NK-92 (cell line): ENCODE results near the gene C10orf105.

Experiments used
- DNase-seq: peaks from one replicate; lab custom pipeline; 2025; ENCODE audit not compliant: unreplicated experiment; lab: John Stamatoyannopoulos, UW

C10orf105 gene

DNA sequence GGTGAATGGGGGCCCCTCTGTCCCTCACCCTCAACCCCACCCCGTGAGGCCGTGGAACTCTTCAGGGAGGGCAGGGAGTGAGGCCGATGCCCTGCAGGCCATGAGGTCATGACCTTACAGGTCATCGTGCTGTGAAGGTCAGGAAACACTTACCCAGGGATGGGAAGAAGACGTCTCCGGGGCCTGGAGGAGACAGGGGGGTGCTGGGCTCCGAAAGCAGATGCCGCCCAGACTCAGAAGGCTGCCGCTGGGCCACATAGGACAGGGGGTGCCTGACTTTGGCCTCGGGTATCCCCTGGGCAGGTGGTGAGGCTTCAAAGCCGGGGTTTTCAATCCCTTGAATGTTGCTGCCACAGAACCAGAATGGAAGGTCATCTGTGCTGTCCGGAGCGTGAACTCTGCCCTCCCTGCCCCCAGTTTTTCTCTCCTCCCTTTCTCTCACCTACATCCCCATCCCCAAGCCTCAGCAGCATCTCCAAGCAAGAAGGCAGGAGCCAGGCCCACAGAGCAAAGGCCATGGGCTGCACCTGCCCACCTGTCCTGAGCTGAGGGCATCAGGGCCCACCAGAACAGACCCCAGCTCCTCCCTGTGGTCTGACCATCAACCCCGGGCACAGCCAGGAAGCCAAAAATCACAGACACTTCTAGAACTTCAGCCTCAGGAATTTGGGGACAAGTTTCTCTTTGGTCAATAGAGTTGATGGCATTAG lies 32.1 kb upstream of the C10orf105 start:
- no peak for DNase-seq

DNA sequence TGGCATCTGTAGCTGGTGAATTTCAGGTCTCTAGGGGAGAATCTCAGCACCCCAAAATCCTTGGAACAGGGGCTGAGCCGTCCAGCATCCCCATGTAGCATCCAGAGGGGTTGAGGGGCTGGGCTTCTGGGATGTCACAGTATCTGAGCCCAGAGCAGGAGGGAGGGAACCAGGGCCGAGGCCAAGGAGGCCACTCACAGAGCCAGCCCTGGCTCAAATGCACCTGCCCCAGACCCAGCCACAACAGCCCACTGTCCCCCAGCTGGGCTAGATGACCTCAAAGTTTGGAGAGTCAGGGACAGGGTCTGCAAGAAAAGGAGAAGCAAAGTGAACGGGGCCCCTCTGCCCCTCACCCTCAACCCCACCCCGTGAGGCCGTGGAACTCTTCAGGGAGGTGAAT lies 31.4 kb upstream of the C10orf105 start:
- no peak for DNase-seq

DNA sequence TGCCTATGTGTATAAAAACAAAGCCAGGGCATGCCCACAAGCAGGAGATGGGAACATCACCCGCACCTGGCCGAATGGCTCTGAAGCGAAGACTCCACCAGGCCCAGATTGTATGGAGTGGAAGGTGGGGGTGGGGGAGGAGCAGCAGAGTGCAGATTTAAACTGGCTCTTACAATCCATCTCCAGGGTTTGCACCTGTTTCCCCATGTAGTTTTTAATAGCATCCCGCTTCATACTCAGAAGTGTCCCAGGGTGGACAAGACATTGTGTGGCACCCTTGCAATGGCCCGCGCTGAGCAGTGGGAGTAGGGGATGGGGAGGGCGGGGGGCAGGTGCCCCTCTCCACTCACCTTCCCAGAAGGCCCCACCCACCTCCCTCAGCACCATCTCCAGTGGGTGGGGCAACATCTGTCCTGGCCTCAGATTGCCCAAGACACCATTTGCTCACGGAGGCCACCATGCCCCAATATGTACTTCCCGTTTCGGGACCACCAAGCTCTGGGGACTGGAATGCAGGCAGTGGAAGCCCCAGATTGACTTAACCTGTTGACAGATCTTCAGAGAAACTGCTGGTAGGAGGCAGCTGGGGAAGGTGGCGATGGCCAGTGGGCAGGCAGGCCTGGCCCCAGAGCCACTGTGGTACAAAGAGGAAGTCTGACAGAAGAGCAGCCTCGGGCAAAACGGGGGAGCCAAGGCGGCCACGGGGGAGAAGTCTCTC lies 30.7 kb upstream of the C10orf105 start:
- DNase-seq, result no peak

DNA sequence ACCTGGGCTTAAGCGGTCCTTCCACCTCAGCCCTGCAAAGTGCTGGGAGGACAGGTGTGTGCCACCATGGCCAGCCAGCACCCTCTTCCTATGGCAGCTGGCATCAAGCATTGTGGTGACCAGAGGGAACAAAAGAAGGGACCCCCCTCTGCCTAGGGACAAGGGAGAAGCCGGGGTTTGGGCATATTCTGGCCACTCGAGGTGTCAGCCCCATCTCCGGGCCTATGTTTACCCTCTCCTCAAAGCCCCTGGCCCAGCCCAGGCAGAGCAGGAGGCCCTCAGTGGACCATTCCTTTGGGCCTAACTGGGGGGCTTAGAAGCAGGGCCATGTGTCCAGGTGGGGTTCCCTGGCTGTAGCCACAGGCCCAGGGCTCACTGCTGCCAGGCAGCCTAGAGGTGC lies 29.8 kb upstream of the C10orf105 start:
- DNase-seq, result no peak

GRCh38 chr10:71748671-71749191 lies 29.2 kb upstream of the C10orf105 start:
- DNase-seq, result no peak

- DNase-seq, result no peak
Observed at GRCh38 chr10:71747551-71748523, 28.3 kb upstream of the C10orf105 start.

DNA sequence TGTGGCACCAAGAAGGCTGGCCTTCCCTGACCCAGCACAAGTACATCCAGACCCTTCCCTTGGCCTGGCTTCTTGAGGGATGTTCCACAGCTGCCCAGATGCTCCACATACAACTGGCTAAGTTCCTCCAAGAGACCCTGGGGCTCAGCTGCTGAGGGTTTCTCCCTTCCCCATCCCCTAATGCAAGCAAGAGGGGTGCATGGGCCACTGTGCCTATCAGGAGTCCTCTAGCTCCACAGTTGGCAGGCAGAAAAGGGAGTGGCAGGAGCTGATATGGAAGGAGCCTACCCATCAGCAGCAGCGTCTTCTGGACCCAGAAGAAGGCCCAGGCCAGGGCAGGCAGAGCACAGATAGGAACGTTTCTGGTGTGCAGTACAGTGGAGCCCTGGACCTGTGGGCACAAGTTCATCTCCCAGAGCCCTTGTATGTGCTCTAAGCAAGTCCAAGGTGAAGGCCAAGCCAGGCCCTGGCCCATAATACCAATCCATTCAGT lies 27.5 kb upstream of the C10orf105 start:
- no peak for DNase-seq

DNA sequence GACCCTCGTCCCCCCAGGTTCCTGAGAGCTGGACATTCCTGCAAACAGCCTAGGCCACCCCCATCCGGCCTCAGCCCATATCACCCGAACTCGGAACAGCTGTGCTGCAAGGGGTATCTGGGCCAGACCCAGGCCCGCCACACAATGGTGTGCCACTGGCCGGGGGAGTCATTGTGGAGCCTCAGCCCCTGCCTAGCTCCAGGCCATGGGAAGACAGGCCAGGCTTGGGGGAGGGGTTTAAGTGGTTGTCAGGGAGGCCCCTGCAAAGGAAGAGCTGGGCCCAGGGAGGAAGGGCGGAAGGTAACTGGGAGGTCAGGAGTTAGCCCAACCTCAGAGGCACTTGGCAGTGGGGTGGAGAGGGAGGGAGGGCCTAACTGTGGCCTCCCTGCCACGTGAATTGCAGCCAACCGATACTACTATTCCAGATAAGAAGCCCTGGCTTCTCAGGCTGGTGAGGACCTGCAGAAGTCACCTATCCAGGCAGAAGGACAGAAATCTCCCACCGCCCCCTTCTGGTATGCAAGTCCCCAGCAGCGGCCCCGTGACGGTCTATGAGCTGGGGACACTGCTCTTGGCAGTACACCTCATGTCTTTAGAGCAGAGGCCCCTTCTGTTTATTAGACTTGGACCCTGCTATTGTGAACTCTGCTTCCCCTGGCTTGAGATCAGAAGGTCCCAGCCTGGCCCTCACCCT lies 26.9 kb upstream of the C10orf105 start:
- no peak for DNase-seq

DNA sequence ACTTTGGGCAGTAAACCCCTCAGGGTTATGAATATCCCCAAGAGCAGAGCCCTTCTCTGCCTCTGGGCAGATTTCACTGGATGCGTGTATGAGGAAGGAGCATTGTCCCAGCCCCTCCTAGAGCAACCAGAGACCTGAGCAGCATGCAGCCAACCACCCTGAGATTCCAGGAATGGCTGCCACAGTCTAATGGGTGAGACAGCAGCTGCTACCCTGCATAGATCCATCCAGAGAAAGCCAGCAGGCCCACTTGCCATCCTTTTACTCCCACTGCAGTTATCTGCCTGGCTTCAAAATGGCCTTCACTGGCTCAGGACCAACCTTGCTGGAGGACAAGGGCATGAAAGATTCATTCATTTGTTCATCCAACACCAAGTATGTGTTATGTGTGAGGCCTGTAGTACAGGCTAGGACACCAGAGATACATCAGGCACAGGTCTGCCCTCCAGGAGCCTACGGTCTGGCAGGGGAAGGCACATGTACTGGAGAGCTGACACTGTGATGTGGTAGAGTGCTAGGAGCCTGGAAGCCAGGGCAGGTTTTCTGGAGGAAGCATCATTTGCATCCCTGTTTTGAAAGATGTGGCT lies 26.2 kb upstream of the C10orf105 start:
- DNase-seq, result no peak

GRCh38 chr10:71744897-71745663 lies 25.5 kb upstream of the C10orf105 start:
- DNase-seq, result no peak

DNA sequence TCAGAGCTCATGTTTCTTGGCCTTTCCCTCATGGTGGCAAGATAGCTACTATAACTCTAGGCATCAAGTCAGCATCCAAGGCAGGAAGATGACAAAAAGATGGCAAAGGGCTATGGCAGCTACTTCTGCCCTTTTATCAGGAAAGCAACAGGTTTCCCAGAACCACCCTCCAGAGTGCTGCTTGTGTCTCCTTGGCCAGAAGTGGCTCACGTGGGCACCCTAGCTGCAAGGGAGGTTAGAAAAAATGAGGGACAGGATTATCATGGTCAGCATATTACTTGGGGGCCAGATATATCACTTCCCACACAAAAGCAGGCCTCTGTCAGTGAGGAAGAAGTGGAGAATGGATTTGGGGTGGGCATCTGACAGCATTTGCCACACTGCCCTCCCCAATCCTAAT lies 24.3 kb upstream of the C10orf105 start:
- DNase-seq, result no peak

DNA sequence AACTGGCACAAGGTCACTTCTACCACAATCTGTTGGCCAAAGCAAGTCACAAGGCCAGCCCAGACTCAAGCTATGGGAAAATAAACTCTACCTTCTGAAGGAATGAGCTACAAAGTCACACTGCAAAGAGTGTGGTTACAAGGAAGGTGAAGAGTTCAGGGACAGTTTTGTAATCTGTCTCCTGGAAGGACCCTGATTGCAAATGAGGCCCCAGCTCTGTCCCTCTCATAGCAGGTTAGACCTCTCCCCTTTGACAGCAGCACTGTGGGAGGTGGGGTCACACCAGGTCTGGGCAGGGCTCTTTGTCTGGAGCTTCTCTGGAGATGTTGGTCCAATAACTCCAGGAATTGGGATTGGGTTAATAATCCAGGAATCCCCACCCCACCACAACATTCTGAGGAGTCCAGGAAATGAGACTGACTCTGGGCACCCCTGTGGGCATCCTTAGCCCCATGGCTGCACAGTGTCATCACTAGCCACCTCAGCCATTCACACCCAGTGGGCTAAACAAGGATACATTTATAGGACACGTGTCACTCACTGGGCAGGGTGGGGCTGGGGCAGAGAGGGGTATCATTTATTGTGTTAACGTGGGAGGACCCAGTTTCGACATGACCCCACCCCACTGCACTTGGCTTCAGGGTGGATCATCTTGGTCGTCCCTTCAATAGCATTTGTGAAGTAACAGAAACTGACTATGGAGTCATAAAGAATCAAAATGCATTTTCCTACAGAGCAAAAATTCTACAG lies 23.7 kb upstream of the C10orf105 start:
- no peak for DNase-seq

- DNase-seq, result no peak
Observed at GRCh38 chr10:71742301-71743088, 22.9 kb upstream of the C10orf105 start.

- DNase-seq, result no peak
Observed at GRCh38 chr10:71741671-71742070, 22.1 kb upstream of the C10orf105 start.

DNA sequence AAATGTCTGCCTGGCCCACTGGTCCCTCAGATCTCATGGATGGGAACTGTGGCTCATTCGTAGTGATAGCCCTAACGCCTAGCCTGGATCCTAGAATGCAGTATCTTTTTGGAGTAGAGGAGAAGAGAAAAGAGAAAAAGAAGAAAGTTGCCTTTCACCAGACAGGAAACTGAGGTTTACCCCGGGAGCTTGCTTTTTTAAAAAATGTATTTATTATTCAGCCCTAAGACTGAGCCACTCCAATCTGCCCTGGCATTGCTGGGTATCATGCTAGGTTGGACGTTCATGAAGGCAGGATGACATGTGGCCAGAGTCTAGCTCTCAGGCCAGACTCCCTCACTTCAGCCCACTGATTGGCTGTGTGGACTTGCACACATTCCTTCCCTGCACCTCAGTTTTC lies 21.5 kb upstream of the C10orf105 start:
- DNase-seq, result no peak

- DNase-seq, result no peak
Observed at GRCh38 chr10:71740069-71740653, 20.6 kb upstream of the C10orf105 start.

- DNase-seq, result no peak
Observed at GRCh38 chr10:71739358-71739900, 19.9 kb upstream of the C10orf105 start.
